ENCODE results near the gene LRRC73. TPM values are rescaled to one million over a fixed set of nuclear protein-coding genes. Genes with fewer than 3 reads are reported as not detected.
A peak's percentile ranks its signal among the peaks of the same experiment; 100 is the strongest.
"Not testable (repeated sequence)": the region's sequence is repeated elsewhere in the genome, so short reads cannot be mapped to it uniquely, and the experiment has no call there.

Gene LRRC73
- polyA plus RNA-seq, 1 donor = 1.2 TPM

DNA sequence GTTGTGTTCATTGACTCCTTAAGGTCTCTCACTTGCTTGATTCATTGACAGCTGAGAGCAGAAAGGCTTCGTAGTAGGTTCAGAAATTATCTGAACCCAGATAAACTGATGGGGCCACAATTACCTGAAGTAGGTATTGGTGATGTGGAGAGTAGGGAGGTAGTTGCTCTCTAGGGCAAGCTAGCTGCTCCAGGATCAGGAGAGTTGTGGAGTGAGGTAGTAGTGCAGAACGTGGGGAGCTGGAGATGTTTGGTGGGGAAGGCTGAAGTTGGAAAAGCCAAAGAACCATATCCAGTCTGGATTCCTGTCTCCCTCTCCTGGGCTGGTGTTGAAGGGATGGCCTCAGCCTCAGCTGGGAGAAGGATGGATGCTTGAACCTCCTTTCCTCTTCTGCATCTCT, 16.9 kb downstream of the LRRC73 start:
- no peak for DNase-seq

DNA sequence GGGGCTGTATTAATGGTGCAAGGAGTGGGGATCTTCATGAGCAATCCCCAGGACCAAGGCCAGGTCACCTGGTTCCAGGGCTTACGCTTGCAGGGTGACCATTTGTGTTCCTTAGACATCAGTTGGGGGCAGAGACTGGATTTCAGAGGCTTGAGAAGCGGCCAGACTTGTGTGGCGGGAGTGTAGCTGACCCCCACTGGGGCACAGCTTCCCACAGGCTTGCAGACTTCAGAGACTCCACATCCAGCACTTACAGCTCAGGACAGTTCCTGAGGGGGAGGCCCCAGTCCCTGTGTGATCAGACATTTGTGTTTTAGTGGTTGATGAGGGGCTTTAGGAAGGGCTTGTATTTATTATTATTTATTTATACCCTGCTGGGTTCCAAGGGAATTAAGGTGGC, 17.5 kb downstream of the LRRC73 start:
- no peak for DNase-seq

- DNase-seq = no peak
Measured at GRCh38 chr6:43491750-43492661, 18.1 kb downstream of the LRRC73 start.

- DNase-seq = no peak
Measured at GRCh38 chr6:43490523-43490939, 19.6 kb downstream of the LRRC73 start.

- DNase-seq = no peak
Measured at GRCh38 chr6:43489277-43490072, 20.7 kb downstream of the LRRC73 start.

DNA sequence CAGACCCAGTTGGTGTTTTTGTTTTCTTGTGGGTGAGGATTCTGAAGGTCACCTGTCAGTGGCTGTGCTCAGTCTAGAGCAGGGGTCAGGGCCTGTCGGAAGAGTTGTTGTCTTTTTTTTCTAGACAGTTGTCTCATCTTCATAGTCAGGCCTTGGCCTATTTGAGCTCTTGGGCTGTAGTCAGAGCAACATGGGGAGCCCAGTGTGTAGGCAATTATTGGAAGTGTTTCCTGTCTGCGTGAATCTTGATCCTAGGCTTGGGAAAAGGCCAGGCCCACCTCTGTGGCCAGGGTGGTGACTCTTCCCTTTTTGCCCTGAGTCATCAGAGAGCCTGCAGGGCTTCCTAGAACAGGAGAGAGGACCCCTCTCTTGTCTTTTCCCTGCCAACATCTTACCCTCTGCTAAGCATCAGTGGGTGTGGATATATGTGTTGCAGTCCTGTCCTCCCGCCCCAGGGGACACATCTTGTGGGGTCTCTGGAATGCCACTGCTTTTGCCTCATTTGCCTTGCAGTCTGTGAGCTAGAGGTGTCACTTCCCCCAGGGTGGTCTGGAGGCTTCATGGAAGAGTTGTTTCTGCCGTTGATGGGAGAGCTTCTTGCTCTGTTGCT, 21.4 kb downstream of the LRRC73 start:
- no peak for DNase-seq

DNA sequence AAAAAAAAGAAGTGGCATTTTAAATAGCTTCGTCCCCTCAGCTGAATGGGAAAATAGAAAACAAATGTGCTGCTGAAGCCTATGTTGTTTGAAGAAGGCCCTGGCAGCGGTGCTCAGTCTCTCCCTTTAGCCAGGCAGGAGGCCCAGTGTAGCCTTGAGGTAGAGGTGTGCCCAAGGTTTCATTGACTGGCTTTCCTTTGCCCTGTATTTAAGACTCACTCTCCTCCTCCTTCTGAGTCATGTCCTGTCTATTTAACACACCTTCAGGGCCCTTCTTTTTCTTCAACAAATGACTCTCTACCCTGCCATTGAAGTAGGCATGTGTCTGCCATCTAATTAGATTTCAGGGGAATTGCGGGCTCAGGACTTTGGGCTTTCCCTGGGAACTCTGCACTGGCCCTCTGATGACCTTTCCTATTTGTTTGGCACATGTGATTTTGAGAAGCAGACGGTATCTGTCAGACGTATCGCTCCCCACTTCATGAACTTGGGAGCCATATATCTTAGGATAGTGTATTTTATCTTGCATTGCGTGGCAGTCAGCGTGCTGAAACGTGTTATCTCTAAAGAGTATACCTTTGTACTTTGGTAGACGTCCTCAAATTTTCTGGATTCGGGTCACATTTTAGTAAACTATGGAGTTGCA, 28.4 kb downstream of the LRRC73 start:
- no peak for DNase-seq

DNA sequence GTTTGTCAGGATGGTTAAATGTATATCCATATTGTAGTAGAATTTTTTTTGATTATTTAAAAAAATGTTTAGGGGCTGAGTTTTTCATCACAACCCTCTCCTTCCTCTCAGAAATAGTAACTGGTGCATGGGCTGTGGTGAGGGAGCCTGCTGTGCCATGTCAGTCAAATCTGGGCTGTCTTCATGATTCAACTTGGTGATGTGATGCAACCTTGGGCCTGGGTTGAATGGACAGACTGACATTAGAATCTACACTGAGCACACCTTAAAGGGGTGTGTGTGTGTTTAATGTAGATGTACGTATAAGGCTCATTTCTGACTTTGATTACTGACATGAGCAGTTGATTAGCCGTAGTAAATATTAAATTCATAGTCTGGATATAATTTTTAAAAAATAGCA, 29.1 kb downstream of the LRRC73 start:
- DNase-seq = no peak

GRCh38 chr6:43478008-43478372, 32.2 kb downstream of the LRRC73 start:
- no peak for DNase-seq

GRCh38 chr6:43477235-43478007, 32.7 kb downstream of the LRRC73 start, which contains the start of gene TJAP1:
Gene TJAP1, plus strand, starts transcription at chr6:43477570. Its CDS starts 21,432 bp downstream, at chr6:43499002.
- peak; percentile 93 for DNase-seq

- DNase-seq = no peak
Measured at GRCh38 chr6:43476746-43477145, 33.4 kb downstream of the LRRC73 start.

DNA sequence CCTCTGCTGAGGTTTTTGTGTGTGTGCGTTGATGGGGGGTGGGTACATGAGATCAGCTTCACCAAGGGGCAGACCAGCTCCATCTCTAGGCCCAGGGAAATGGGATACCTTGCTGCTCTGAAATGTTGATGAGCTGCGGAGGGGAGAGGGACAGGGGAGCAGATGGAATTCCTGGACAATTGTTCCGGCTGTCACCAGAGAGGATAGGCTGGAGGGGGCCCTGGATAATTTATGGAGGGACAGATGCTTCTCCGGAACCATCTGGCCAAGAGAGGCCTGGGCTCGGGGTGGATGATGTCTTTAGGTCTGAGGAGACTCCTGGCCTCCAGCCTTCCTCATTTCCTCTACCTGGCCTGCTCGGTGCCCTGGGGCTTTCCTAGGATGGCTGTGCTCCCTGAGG, 34.6 kb downstream of the LRRC73 start:
- no peak for DNase-seq

DNA sequence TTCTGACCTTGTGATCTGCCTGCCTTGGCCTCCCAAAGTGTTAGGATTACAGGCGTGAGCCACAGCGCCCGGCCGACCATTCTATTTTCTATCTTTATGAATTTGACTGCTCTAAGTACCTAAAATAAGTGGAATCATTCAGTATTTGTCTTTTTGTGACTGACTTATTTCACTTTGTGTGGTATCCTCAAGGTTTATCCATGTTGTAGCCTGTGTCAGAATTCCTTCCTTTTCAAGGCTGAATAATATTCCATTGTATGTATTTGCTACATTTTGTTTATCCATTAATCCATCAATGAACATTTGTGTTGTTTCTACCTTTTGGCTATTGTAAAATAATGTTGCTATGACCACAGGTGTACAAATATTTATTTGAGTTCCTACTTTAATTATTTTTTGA, 37.6 kb downstream of the LRRC73 start:
- DNase-seq = no peak

- DNase-seq = no peak
Measured at GRCh38 chr6:43471399-43471798, 38.7 kb downstream of the LRRC73 start.

DNA sequence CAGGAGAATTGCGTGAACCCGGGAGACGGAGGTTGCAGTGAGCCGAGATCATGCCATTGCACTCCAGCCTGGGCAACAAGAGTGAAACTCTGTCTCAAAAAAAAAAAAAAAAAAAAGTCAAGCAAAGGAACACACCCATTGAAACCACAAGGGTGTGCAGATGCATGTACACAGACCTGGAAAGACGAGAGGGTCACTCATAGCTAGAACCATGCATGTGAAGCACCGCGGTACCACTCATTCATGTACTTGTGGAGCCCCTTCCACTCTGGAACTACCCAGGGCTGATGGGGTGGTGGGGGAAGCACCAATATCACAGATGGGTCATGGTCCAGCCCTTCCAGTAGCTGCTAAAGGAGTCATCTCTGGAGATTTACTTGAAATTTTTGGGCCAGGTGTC, 40.2 kb downstream of the LRRC73 start:
- no peak for DNase-seq

DNA sequence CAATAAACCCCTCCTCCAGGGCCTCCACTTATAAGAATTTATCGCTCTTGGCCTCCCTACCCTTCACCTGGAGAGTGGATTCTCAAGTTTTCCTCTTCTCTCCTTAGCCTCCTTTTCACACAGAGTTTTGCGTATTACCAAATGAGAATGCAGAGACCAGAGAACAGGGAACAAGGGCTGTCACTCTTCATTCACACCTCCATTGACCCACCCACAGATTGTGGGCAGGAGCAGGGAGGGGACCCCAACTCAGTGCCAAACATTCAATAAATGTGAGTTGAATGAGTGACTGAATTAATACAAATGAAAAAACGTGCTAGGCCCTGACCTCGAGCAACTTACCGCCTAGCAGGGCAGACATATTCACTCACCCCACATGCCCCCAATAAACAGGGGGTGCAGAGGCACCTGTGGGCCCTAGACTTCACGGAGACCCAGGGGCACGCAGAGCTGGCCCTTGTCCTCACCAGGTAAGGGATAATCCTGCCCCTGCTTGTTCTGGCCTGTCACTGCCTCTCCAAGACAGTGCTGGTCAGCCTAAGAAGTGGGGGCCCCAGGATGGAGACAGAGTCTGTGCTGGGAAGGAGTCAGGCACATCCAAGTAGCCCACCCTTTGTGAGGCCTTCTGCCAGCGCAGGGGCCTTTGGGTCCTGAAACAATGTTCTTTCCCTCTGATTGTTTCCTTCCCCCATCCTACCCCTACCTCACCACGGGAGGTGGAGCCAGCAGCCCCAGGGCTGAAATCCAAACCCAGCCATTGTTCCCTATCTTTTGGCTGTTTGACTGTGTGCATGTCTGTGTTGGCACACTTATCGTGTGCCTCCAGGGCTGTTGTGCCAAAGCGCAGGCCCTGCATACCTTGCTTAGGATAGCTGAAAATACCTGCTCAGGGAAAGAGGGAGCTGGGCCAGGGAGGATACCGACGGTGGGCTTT, 41.1 kb downstream of the LRRC73 start:
- no peak for DNase-seq

- no peak for DNase-seq
Measured at GRCh38 chr6:43468240-43468639, 41.9 kb downstream of the LRRC73 start.

- DNase-seq = no peak
Measured at GRCh38 chr6:43467752-43468151, 42.4 kb downstream of the LRRC73 start.

DNA sequence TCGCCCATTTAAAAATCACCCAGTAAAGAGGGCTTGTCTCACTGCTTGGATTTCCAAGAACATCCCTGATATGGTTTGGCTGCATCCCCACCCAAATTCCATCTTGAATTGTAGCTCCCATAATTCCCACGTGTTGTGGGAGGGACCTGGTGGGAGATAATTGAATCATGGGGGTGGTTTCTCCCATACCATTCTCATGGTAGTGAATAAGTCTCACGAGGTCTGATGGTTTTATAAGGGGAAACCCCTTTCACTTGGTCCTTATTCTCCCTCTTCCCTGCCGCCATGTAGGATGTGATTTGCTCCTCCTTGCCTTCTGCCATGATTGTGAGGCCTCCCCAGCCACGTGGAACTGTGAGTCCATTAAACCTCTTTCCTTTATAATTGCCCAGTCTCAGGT, 42.9 kb downstream of the LRRC73 start:
- DNase-seq = not testable (repeated sequence)

- no peak for DNase-seq
Measured at GRCh38 chr6:43465948-43466347, 44.2 kb downstream of the LRRC73 start.

All from left kidney (tissue), 2 donors.